Measurements from ENCODE around the gene UBE3B. TPM values are rescaled to one million over a fixed set of nuclear protein-coding genes. Genes with fewer than 3 reads are reported as not detected.

Gene UBE3B
- total RNA-seq, 1 donor from 2014 or later = 21.4 TPM

DNA sequence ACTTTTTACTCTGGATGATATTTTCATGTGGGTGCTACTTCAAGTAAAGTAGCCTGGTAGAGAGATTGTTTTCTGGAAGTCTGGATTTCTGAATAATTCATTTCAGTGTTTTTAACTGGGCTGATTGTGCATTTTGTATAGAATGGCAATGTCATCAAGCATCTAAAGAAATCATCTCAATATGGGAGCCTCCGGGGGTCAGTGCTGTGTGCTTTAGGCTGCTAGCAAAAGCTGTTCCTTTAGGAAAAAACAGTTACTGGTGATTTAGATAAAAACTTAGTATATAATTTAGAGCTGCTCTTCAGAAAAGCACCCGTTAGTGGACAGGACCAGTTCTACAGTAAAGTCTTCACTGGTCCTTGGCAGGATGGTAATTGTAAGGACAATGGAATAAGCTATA, 5.1 kb downstream of the UBE3B start:
- peaks cover 35 to 47% (median 47%) of the 10 kb centered on the region in 3 donors for H3K36me3 ChIP-seq (ENCODE audit: control insufficient read depth in 3 of 3, insufficient read depth in 3 of 3, low read length in 3 of 3)

DNA sequence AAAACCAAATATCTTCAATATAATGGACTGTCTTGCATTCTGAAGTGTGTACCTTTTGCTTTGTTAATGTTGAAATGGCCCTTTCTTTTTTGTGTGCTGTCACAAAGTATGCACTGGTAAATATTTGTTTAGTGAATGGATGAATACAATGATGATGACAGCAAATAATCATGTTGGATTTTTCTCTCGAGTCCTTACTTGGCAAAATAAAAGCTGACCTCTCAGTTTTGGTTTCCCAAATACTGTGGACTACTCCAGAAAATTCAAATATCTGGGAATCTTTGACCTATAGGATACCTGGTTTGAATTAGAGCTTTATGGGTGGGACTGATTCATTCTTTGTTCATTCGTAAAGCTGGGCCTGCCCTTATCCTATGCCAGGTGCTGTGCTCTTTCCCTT, 5.5 kb downstream of the UBE3B start:
- no peaks in the 10 kb centered on the region for H3K27me3 ChIP-seq (ENCODE audit: control insufficient read depth in 3 of 3, insufficient read depth in 3 of 3, low read length in 3 of 3)
- no peak overlapping the region for H3K9ac ChIP-seq (ENCODE audit: low read depth in 1 of 3, low read length in 3 of 3)
- H3K4me1 ChIP-seq (ENCODE audit: control insufficient read depth in 3 of 3, insufficient read depth in 3 of 3, low read length in 3 of 3) = peaks cover 4 to 20% (median 16%) of the 10 kb centered on the region in 3 donors
- no peak overlapping the region for H3K27ac ChIP-seq (ENCODE audit: low read depth, low read length)
- no peaks in the 10 kb centered on the region for H3K9me3 ChIP-seq (ENCODE audit: control insufficient read depth in 3 of 3, low read length in 3 of 3)
- H3K36me3 ChIP-seq (ENCODE audit: control insufficient read depth in 3 of 3, insufficient read depth in 3 of 3, low read length in 3 of 3) = peaks cover 39 to 51% (median 51%) of the 10 kb centered on the region in 3 donors
- H3K4me3 ChIP-seq (ENCODE audit: low read length in 3 of 3) = no peak overlapping the region

More for the DNA sequence above, 5.1 kb downstream of the UBE3B start:
- Histone ChIP-seq H3K9ac (ENCODE audit: low read depth in 1 of 3, low read length in 3 of 3) (no peak overlapping the region), H3K9me3 (ENCODE audit: control insufficient read depth in 3 of 3, low read length in 3 of 3) (no peaks in the 10 kb centered on the region), H3K4me3 (ENCODE audit: low read length in 3 of 3) (no peak overlapping the region), H3K27me3 (ENCODE audit: control insufficient read depth in 3 of 3, insufficient read depth in 3 of 3, low read length in 3 of 3) (no peaks in the 10 kb centered on the region), H3K4me1 (ENCODE audit: control insufficient read depth in 3 of 3, insufficient read depth in 3 of 3, low read length in 3 of 3) (peaks cover 4 to 23% (median 16%) of the 10 kb centered on the region in 3 donors), H3K27ac (ENCODE audit: low read depth, low read length) (no peak overlapping the region)

DNA sequence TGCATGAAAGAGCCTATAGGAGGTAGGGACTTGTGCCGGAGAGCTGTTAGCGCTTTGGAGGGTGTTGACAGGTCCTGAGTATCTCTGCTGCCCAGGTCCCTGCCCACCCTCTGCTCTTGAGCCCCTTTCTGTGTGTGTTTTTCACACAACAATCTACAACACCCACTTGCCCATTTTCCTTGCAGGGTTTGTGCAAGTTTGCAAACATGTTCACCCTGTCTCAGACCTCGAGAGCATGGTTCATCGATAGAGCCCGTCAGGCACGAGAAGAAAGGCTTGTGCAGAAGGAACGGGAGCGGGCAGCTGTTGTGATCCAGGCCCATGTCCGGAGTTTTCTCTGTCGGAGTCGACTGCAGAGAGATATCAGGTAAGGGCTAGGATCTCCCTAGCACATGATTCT, 5.9 kb downstream of the UBE3B start:
- H3K9me3 ChIP-seq (ENCODE audit: control insufficient read depth in 3 of 3, low read length in 3 of 3) = no peaks in the 10 kb centered on the region
- H3K36me3 ChIP-seq (ENCODE audit: control insufficient read depth in 3 of 3, insufficient read depth in 3 of 3, low read length in 3 of 3) = peaks cover 44 to 56% (median 55%) of the 10 kb centered on the region in 3 donors
- H3K27ac ChIP-seq (ENCODE audit: low read depth, low read length) = no peak overlapping the region
- peaks cover 4 to 16% (median 12%) of the 10 kb centered on the region in 3 donors for H3K4me1 ChIP-seq (ENCODE audit: control insufficient read depth in 3 of 3, insufficient read depth in 3 of 3, low read length in 3 of 3)
- H3K27me3 ChIP-seq (ENCODE audit: control insufficient read depth in 3 of 3, insufficient read depth in 3 of 3, low read length in 3 of 3) = no peaks in the 10 kb centered on the region
- no peak overlapping the region for H3K9ac ChIP-seq (ENCODE audit: low read depth in 1 of 3, low read length in 3 of 3)
- H3K4me3 ChIP-seq (ENCODE audit: low read length in 3 of 3) = no peak overlapping the region

GRCh38 chr12:109485201-109485600, 7.8 kb downstream of the UBE3B start:
- Histone ChIP-seq H3K9me3 (ENCODE audit: control insufficient read depth in 3 of 3, low read length in 3 of 3) (no peaks in the 10 kb centered on the region), H3K4me1 (ENCODE audit: control insufficient read depth in 3 of 3, insufficient read depth in 3 of 3, low read length in 3 of 3) (peaks cover 10 to 16% (median 13%) of the 10 kb centered on the region in 3 donors), H3K9ac (ENCODE audit: low read depth in 1 of 3, low read length in 3 of 3) (no peak overlapping the region), H3K36me3 (ENCODE audit: control insufficient read depth in 3 of 3, insufficient read depth in 3 of 3, low read length in 3 of 3) (peaks cover 62 to 74% (median 73%) of the 10 kb centered on the region in 3 donors), H3K27ac (ENCODE audit: low read depth, low read length) (no peak overlapping the region), H3K4me3 (ENCODE audit: low read length in 3 of 3) (no peak overlapping the region), H3K27me3 (ENCODE audit: control insufficient read depth in 3 of 3, insufficient read depth in 3 of 3, low read length in 3 of 3) (no peaks in the 10 kb centered on the region)

DNA sequence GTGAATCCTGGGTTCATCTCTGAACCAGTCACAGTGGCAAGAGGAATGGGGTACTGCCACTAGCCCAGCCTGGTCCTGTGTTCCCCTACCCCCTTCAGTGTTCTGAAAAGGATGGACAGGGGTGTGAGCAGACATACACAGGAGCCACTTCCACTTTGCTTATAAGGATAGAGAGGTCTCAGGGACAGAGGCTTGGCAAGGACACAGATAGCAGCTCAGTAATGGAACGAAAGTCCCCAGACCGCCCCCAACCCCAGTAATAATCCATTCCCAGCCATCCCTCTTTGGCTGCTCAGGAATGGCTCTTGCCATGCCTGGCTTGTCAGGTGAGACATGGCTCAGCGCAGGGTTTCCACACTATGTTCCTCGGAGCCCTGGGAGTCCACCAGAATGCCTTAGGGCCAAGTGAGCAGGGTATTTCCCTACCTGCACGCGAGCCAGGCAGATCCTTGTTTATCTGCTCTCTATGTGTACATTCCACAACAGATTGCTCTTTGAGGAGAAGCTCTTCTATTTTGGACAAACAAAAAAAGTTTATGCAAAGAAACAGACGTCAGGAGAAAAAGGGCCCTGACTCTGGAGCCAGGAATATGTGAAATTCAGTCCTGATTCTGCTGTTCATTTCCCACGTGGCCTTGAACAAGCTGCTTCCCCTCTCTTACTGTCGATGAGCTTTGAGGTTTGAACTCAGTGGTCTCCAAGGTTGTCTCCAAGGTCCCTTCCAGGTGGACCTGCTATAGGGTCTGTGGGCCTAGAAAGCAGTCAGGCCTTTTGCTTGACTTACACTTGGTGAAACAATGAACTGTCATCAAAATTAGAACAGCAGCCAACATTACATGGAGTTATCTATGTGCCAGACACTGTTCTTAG, 10.0 kb downstream of the UBE3B start:
- H3K36me3 ChIP-seq (ENCODE audit: control insufficient read depth in 3 of 3, insufficient read depth in 3 of 3, low read length in 3 of 3) = peaks cover 74 to 96% (median 88%) of the 10 kb centered on the region in 3 donors
- H3K27me3 ChIP-seq (ENCODE audit: control insufficient read depth in 3 of 3, insufficient read depth in 3 of 3, low read length in 3 of 3) = no peaks in the 10 kb centered on the region
- H3K4me3 ChIP-seq (ENCODE audit: low read length in 3 of 3) = no peak overlapping the region
- H3K9ac ChIP-seq (ENCODE audit: low read depth in 1 of 3, low read length in 3 of 3) = no peak overlapping the region
- no peaks in the 10 kb centered on the region for H3K9me3 ChIP-seq (ENCODE audit: control insufficient read depth in 3 of 3, low read length in 3 of 3)
- no peak overlapping the region for H3K27ac ChIP-seq (ENCODE audit: low read depth, low read length)
- H3K4me1 ChIP-seq (ENCODE audit: control insufficient read depth in 3 of 3, insufficient read depth in 3 of 3, low read length in 3 of 3) = peaks cover 13 to 19% (median 16%) of the 10 kb centered on the region in 3 donors

- peaks cover 74 to 98% (median 91%) of the 10 kb centered on the region in 3 donors for H3K36me3 ChIP-seq (ENCODE audit: control insufficient read depth in 3 of 3, insufficient read depth in 3 of 3, low read length in 3 of 3)
These were observed 10.7 kb downstream of the UBE3B start for GRCh38 chr12:109488051-109488665.

DNA sequence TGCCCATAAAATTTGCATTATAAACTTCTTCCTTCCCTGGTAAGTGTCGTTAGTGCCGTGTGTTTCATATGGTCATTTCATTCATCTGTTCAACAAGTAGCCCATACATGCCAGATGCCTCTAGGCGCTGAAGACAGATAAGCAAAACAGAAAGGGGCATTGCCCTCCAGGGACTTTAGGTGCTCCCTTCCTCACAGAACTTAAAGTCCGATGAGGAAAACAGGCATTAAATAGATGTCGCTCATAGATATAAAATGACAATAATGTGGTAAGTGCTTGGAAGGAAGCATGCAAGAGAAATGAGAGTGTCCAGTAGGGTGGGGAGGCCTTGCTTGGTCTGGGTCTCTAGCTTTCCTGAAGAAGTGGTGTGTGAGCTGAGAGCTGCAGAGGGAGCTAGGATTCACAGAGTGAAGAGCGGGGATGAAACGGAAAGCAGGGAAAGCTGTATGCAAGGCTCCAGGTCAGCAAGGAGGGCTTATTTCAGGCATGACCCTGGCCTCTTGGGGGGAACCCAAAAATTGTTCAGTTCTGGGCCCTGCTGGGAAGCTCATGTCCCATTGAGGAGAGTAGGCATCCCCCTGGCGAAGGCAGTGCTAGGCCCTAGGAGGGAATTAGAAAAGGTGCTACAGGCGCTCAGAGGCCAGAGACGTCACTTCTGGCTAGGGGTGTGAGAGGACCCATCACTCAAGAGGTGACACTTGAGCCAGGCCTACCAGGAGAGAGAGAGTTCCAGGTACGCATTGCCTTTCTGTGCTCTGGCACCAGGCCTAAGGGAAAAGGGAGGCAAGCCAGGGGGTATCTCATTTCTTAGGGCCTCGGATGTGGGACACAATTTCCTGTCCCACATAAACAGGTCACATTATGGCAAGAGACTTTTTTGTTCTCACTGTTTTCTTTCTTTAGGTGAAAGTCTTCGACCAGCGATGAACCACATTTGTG, 11.9 kb downstream of the UBE3B start:
- no peaks in the 10 kb centered on the region for H3K9me3 ChIP-seq (ENCODE audit: control insufficient read depth in 3 of 3, low read length in 3 of 3)
- H3K36me3 ChIP-seq (ENCODE audit: control insufficient read depth in 3 of 3, insufficient read depth in 3 of 3, low read length in 3 of 3) = peaks cover 64 to 91% (median 87%) of the 10 kb centered on the region in 3 donors
- no peak overlapping the region for H3K27ac ChIP-seq (ENCODE audit: low read depth, low read length)
- H3K4me3 ChIP-seq (ENCODE audit: low read length in 3 of 3) = no peak overlapping the region
- H3K27me3 ChIP-seq (ENCODE audit: control insufficient read depth in 3 of 3, insufficient read depth in 3 of 3, low read length in 3 of 3) = no peaks in the 10 kb centered on the region
- H3K9ac ChIP-seq (ENCODE audit: low read depth in 1 of 3, low read length in 3 of 3) = peak overlapping the region in 2 of 3 donors; percentile 51 to 62
- peaks cover 13 to 19% (median 16%) of the 10 kb centered on the region in 3 donors for H3K4me1 ChIP-seq (ENCODE audit: control insufficient read depth in 3 of 3, insufficient read depth in 3 of 3, low read length in 3 of 3)

More at GRCh38 chr12:109488051-109488665, 10.7 kb downstream of the UBE3B start:
- Histone ChIP-seq H3K4me1 (ENCODE audit: control insufficient read depth in 3 of 3, insufficient read depth in 3 of 3, low read length in 3 of 3) (peaks cover 13 to 19% (median 16%) of the 10 kb centered on the region in 3 donors), H3K9ac (ENCODE audit: low read depth in 1 of 3, low read length in 3 of 3) (no peak overlapping the region), H3K27me3 (ENCODE audit: control insufficient read depth in 3 of 3, insufficient read depth in 3 of 3, low read length in 3 of 3) (no peaks in the 10 kb centered on the region), H3K27ac (ENCODE audit: low read depth, low read length) (no peak overlapping the region), H3K4me3 (ENCODE audit: low read length in 3 of 3) (no peak overlapping the region), H3K9me3 (ENCODE audit: control insufficient read depth in 3 of 3, low read length in 3 of 3) (no peaks in the 10 kb centered on the region)

DNA sequence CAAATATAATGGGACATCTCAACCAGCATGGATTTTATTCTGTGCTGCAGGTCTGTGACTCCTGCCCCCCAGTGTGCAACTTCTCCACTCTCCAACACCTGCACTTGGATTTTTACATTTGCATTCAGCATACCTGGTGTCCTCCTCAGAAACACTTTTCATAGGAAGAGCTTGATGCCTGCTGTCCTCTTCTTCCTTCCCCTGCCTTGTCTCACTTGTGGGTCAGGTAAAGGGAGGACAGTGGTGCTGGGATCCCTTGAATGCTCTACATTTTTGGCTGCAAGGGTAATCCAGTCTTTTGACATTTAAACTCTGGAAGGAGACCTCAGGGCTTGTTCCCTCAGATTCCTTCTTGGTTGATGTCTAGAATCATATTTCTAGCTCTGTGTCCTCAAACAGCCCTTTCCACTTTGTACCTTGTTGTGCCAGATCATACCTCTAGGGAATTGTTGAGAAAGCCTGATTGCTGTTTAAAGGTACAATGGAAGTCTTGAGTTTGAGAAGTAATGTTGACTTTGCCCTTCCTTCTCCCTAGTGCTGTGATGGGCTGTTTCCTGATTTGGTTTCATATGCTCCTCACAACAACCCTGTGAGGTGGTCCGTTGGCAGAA, 12.6 kb downstream of the UBE3B start:
- no peak overlapping the region for H3K27ac ChIP-seq (ENCODE audit: low read depth, low read length)
- H3K36me3 ChIP-seq (ENCODE audit: control insufficient read depth in 3 of 3, insufficient read depth in 3 of 3, low read length in 3 of 3) = peaks cover 64 to 91% (median 88%) of the 10 kb centered on the region in 3 donors
- H3K4me3 ChIP-seq (ENCODE audit: low read length in 3 of 3) = no peak overlapping the region

GRCh38 chr12:109491671-109492070, 14.2 kb downstream of the UBE3B start:
- Histone ChIP-seq H3K36me3 (ENCODE audit: control insufficient read depth in 3 of 3, insufficient read depth in 3 of 3, low read length in 3 of 3) (peaks cover 56 to 84% (median 74%) of the 10 kb centered on the region in 3 donors), H3K4me3 (ENCODE audit: low read length in 3 of 3) (no peak overlapping the region), H3K4me1 (ENCODE audit: control insufficient read depth in 3 of 3, insufficient read depth in 3 of 3, low read length in 3 of 3) (peaks cover 13 to 17% (median 16%) of the 10 kb centered on the region in 3 donors), H3K9me3 (ENCODE audit: control insufficient read depth in 3 of 3, low read length in 3 of 3) (no peaks in the 10 kb centered on the region), H3K27me3 (ENCODE audit: control insufficient read depth in 3 of 3, insufficient read depth in 3 of 3, low read length in 3 of 3) (no peaks in the 10 kb centered on the region), H3K9ac (ENCODE audit: low read depth in 1 of 3, low read length in 3 of 3) (no peak overlapping the region), H3K27ac (ENCODE audit: low read depth, low read length) (no peak overlapping the region)

More for the DNA sequence above, 12.6 kb downstream of the UBE3B start:
- no peaks in the 10 kb centered on the region for H3K27me3 ChIP-seq (ENCODE audit: control insufficient read depth in 3 of 3, insufficient read depth in 3 of 3, low read length in 3 of 3)
- H3K9ac ChIP-seq (ENCODE audit: low read depth in 1 of 3, low read length in 3 of 3) = no peak overlapping the region
- no peaks in the 10 kb centered on the region for H3K9me3 ChIP-seq (ENCODE audit: control insufficient read depth in 3 of 3, low read length in 3 of 3)
- H3K4me1 ChIP-seq (ENCODE audit: control insufficient read depth in 3 of 3, insufficient read depth in 3 of 3, low read length in 3 of 3) = peaks cover 13 to 18% (median 16%) of the 10 kb centered on the region in 3 donors
